ENCODE data around the gene NINJ2. TPM values are rescaled to one million over a fixed set of nuclear protein-coding genes. Genes with fewer than 3 reads are reported as not detected.

Gene NINJ2
- polyA plus RNA-seq, 1 donor from 2014 or later = not detected

GRCh38 chr12:601976-602699 lies 61.1 kb downstream of the NINJ2 start:
- Histone ChIP-seq H3K4me3 (ENCODE audit: low read length) (no peak overlapping the region), H3K36me3 (ENCODE audit: insufficient read depth, low read length) (no peaks in the 10 kb centered on the region), H3F3A (ENCODE audit: insufficient read depth, low read length, poor library complexity, severe bottlenecking) (no peaks in the 10 kb centered on the region), H3K9ac (ENCODE audit: low read length) (no peak overlapping the region), H3K4me2 (ENCODE audit: low read length) (no peak overlapping the region), H4K20me1 (ENCODE audit: insufficient read depth) (no peaks in the 10 kb centered on the region), H3K27ac (ENCODE audit: low read length) (no peak overlapping the region), H3K79me2 (replicated peaks; ENCODE audit: insufficient read depth, low read length) (no peaks in the 10 kb centered on the region), H3K27me3 (ENCODE audit: insufficient read depth, low read depth, low read length) (no peaks in the 10 kb centered on the region), H2AFZ (ENCODE audit: low read depth, low read length) (no peak overlapping the region), H3K9me2 (ENCODE audit: insufficient read depth, low read length) (no peaks in the 10 kb centered on the region), H3K9me3 (ENCODE audit: low read length) (no peaks in the 10 kb centered on the region)
- TF ChIP-seq SMC3 (conservative IDR thresholded peaks at IDR 0.05; ENCODE audit: poor library complexity) (no peak), RAD21 (conservative IDR thresholded peaks at IDR 0.05) (no peak), TAF1 (IDR thresholded peaks at IDR 0.05; ENCODE audit: low read depth) (no peak), CTCF (IDR thresholded peaks at IDR 0.05; ENCODE audit: poor library complexity, severe bottlenecking) (no peak), POLR2AphosphoS5 (IDR thresholded peaks at IDR 0.05) (no peak), EP300 (conservative IDR thresholded peaks at IDR 0.05; ENCODE audit: poor library complexity, severe bottlenecking) (no peak), MXI1 (conservative IDR thresholded peaks at IDR 0.05; ENCODE audit: poor library complexity, severe bottlenecking) (no peak), REST (IDR thresholded peaks at IDR 0.05; ENCODE audit: borderline replicate concordance) (no peak), EZH2 (IDR thresholded peaks at IDR 0.05; ENCODE audit: borderline replicate concordance, insufficient read depth, low read length, poor library complexity, severe bottlenecking) (no peak)

GRCh38 chr12:599756-600155 lies 63.5 kb downstream of the NINJ2 start:
- Histone ChIP-seq H3K27me3 (ENCODE audit: insufficient read depth, low read depth, low read length) (no peaks in the 10 kb centered on the region), H3K9me3 (ENCODE audit: low read length) (no peaks in the 10 kb centered on the region), H3K79me2 (replicated peaks; ENCODE audit: insufficient read depth, low read length) (no peaks in the 10 kb centered on the region), H3K4me2 (ENCODE audit: low read length) (no peak overlapping the region), H3K4me3 (ENCODE audit: low read length) (no peak overlapping the region), H3K9me2 (ENCODE audit: insufficient read depth, low read length) (no peaks in the 10 kb centered on the region), H3F3A (ENCODE audit: insufficient read depth, low read length, poor library complexity, severe bottlenecking) (no peaks in the 10 kb centered on the region), H4K20me1 (ENCODE audit: insufficient read depth) (no peaks in the 10 kb centered on the region), H3K9ac (ENCODE audit: low read length) (no peak overlapping the region), H3K36me3 (ENCODE audit: insufficient read depth, low read length) (no peaks in the 10 kb centered on the region), H3K27ac (ENCODE audit: low read length) (no peak overlapping the region), H2AFZ (ENCODE audit: low read depth, low read length) (no peak overlapping the region)
- TF ChIP-seq EP300 (conservative IDR thresholded peaks at IDR 0.05; ENCODE audit: poor library complexity, severe bottlenecking) (no peak), MXI1 (conservative IDR thresholded peaks at IDR 0.05; ENCODE audit: poor library complexity, severe bottlenecking) (no peak), EZH2 (IDR thresholded peaks at IDR 0.05; ENCODE audit: borderline replicate concordance, insufficient read depth, low read length, poor library complexity, severe bottlenecking) (no peak), CTCF (IDR thresholded peaks at IDR 0.05; ENCODE audit: poor library complexity, severe bottlenecking) (no peak), POLR2AphosphoS5 (IDR thresholded peaks at IDR 0.05) (no peak), SMC3 (conservative IDR thresholded peaks at IDR 0.05; ENCODE audit: poor library complexity) (no peak), TAF1 (IDR thresholded peaks at IDR 0.05; ENCODE audit: low read depth) (no peak), REST (IDR thresholded peaks at IDR 0.05; ENCODE audit: borderline replicate concordance) (no peak), RAD21 (conservative IDR thresholded peaks at IDR 0.05) (no peak)
